ENCODE measurements around the gene CNIH2.

DNA sequence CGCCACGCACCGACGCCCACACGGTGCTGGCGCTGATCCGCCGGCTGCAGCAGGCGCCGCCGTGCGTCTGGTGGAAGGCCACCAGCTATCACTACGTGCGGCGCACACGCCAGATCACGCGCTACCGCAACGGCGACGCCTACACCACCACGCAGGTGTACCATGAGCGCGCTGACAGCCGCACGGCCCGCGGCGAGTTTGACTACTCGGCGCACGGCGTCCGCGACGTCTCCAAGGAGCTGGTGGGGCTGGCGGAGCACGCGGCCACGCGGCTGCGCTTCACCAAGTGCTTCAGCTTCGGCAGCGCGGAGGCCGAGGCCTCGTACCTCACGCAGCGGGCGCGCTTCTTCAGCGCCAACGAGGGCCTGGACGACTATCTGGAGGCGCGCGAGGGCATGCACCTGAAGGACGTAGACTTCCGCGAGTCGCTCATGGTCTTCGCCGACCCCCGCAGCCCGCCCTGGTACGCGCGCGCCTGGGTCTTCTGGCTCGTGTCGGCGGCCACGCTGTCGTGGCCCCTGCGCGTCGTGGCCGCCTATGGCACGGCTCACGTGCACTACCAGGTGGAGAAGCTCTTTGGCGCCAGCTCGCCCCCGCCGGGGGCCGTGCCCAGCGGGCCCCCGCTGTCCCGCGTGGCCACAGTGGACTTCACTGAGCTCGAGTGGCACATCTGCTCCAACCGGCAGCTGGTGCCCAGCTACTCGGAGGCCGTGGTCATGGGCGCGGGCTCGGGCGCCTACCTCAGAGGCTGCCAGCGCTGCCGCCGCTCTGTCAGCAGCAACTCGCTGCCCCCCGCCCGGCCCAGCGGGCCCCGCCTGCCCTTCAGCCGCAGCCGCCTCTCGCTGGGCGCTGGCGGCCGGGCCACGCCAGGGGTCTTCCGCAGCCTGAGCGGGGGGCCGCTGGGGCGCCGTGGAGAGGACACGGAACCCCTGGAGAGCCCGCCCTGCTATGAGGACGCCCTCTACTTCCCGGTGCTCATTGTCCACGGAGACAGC is 16.9 kb downstream of the CNIH2 start:
- TF ChIP-seq, protein P1, sequence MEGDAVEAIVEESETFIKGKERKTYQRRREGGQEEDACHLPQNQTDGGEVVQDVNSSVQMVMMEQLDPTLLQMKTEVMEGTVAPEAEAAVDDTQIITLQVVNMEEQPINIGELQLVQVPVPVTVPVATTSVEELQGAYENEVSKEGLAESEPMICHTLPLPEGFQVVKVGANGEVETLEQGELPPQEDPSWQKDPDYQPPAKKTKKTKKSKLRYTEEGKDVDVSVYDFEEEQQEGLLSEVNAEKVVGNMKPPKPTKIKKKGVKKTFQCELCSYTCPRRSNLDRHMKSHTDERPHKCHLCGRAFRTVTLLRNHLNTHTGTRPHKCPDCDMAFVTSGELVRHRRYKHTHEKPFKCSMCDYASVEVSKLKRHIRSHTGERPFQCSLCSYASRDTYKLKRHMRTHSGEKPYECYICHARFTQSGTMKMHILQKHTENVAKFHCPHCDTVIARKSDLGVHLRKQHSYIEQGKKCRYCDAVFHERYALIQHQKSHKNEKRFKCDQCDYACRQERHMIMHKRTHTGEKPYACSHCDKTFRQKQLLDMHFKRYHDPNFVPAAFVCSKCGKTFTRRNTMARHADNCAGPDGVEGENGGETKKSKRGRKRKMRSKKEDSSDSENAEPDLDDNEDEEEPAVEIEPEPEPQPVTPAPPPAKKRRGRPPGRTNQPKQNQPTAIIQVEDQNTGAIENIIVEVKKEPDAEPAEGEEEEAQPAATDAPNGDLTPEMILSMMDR (IDR thresholded peaks at IDR 0.05), result no peak
- no peak for TF ChIP-seq POLR2A (IDR thresholded peaks at IDR 0.05)

Data from thyroid gland (tissue), 4 donors.